Esophagus squamous epithelium (tissue), 5 donors: ENCODE data around the gene DHRS2. TPM values are rescaled to one million over a fixed set of nuclear protein-coding genes. Genes with fewer than 3 reads are reported as not detected.

ENCODE experiments used
- DNase-seq: peaks from one replicate; lab custom pipeline; 2025; lab: John Stamatoyannopoulos, UW
- H3K27ac ChIP-seq, 4 donors: fragments of 200-600 bp; sonication (generic); one replicate each; pipeline ENCODE4 v1.5.1; 2016 to 2019; ENCODE audit warnings: mild to moderate bottlenecking in 1 of 4
- H3K27me3 ChIP-seq, 4 donors: fragments of 200-600 bp; sonication (generic); 1 replicate in 3 of 4; 2 replicates in 1 of 4; pipeline versions ENCODE4 v1.5.1 to v1.6.0; 2017 to 2021; ENCODE audit warnings: antibody characterized with exemption in 1 of 4
- H3K36me3 ChIP-seq, 3 donors: fragments of 200-600 bp; sonication (generic); one replicate each; pipeline ENCODE4 v1.5.1; 2016 to 2019
- H3K4me1 ChIP-seq, 3 donors: fragments of 200-600 bp; sonication (generic); one replicate each; pipeline ENCODE4 v1.5.1; 2017 to 2019
- H3K4me3 ChIP-seq, 4 donors: fragments of 200-600 bp; sonication (generic); 1 replicate in 3 of 4; 2 replicates in 1 of 4; pipeline ENCODE4 v1.5.1; 2016 to 2019; ENCODE audit warnings: mild to moderate bottlenecking in 2 of 4, moderate library complexity in 1 of 4
- H3K9me3 ChIP-seq, 3 donors: fragments of 200-600 bp; sonication (generic); one replicate each; pipeline ENCODE4 v1.5.1; 2016 to 2019
- CTCF ChIP-seq, 6 experiments: fragments of 450-650 bp in 4 of 6; fragments of 200-600 bp in 2 of 6; sonication (generic) in 2 of 6; IDR thresholded peaks; one replicate each; pipeline ENCODE4 v1.5.1; 2016 to 2019; ENCODE audit warnings: antibody characterized with exemption in 6 of 6, mild to moderate bottlenecking in 4 of 6, moderate library complexity in 4 of 6
- POLR2A ChIP-seq, 4 donors: fragments of 450-650 bp; IDR thresholded peaks; one replicate each; pipeline ENCODE4 v1.6.1; 2017; ENCODE audit warnings: antibody characterized with exemption in 4 of 4, mild to moderate bottlenecking in 4 of 4, moderate library complexity in 3 of 4
- WGBS, 2 donors: methylation state at CpG; one replicate each; pipeline ENCODE4 v1.1.5; 2018; 5-methylcytosine and 5-hydroxymethylcytosine counted together
- intact Hi-C: fragments of 100-400 bp; cut with DNase I; formaldehyde crosslinking; loops from one replicate; pipeline ENCODE4 v1.15.0; 2022
- total RNA-seq, 4 donors: library from RNA; depleted of rRNA; stranded (reverse); fragments of >200 nt; gene quantifications; one replicate each; pipeline ENCODE4 v1.1.0, GENCODE V29; 2016
- donor health status: DM: yes; HTN: yes; CAD: no.

The DHRS2 gene
- total RNA-seq, 4 donors from 2014 or later = 0.19 to 0.31 TPM; not detected in 2

GRCh38 chr14:23600322-23600707, 35.8 kb upstream of the DHRS2 start:
- Histone ChIP-seq H3K27me3 (no peaks in the 10 kb centered on the region), H3K27ac (no peak overlapping the region), H3K4me3 (no peak overlapping the region), H3K4me1 (no peaks in the 10 kb centered on the region), H3K36me3 (no peaks in the 10 kb centered on the region), H3K9me3 (no peaks in the 10 kb centered on the region)
- no peak for DNase-seq
- WGBS, 2 donors = 80 to 91% methylated on average over 2 of the region's 2 CpGs
- no peak for TF ChIP-seq POLR2A (IDR thresholded peaks at IDR 0.05)
- no peak for TF ChIP-seq CTCF (IDR thresholded peaks at IDR 0.05)
- intact Hi-C loops = no loop called here

GRCh38 chr14:23600806-23601205, 35.4 kb upstream of the DHRS2 start:
- H3K9me3 ChIP-seq = no peaks in the 10 kb centered on the region
- no peaks in the 10 kb centered on the region for H3K4me1 ChIP-seq
- no peak for DNase-seq
- TF ChIP-seq CTCF (IDR thresholded peaks at IDR 0.05) (no peak), POLR2A (IDR thresholded peaks at IDR 0.05) (no peak)
- no peaks in the 10 kb centered on the region for H3K36me3 ChIP-seq
- no peak overlapping the region for H3K27ac ChIP-seq
- 100% methylated on average over 1 of the region's 1 CpG for WGBS, 2 donors
- intact Hi-C loops = no loop called here
- H3K4me3 ChIP-seq = no peak overlapping the region
- H3K27me3 ChIP-seq = no peaks in the 10 kb centered on the region

- intact Hi-C loops = no loop called here
Measured at GRCh38 chr14:23601424-23601823, 34.7 kb upstream of the DHRS2 start.

GRCh38 chr14:23601845-23602180, 34.4 kb upstream of the DHRS2 start:
- 50 to 82% methylated on average over 1 of the region's 1 CpG for WGBS, 2 donors
- Histone ChIP-seq H3K4me3 (no peak overlapping the region), H3K27me3 (peaks cover 0 to 4% (median 0%) of the 10 kb centered on the region in 4 donors), H3K4me1 (no peaks in the 10 kb centered on the region), H3K36me3 (no peaks in the 10 kb centered on the region), H3K9me3 (no peaks in the 10 kb centered on the region), H3K27ac (no peak overlapping the region)
- no peak for TF ChIP-seq CTCF (IDR thresholded peaks at IDR 0.05)
- TF ChIP-seq POLR2A (IDR thresholded peaks at IDR 0.05) = no peak
- intact Hi-C loops = no loop called here
- DNase-seq = no peak

More at GRCh38 chr14:23601424-23601823, 34.7 kb upstream of the DHRS2 start:
- H3K4me1 ChIP-seq = no peaks in the 10 kb centered on the region
- DNase-seq = no peak
- H3K9me3 ChIP-seq = no peaks in the 10 kb centered on the region
- no peaks in the 10 kb centered on the region for H3K27me3 ChIP-seq
- no peaks in the 10 kb centered on the region for H3K36me3 ChIP-seq
- TF ChIP-seq CTCF (IDR thresholded peaks at IDR 0.05) (no peak), POLR2A (IDR thresholded peaks at IDR 0.05) (no peak)
- H3K27ac ChIP-seq = no peak overlapping the region
- H3K4me3 ChIP-seq = no peak overlapping the region

- intact Hi-C loops = no loop called here
- no peak overlapping the region for H3K27ac ChIP-seq
- DNase-seq = no peak
- no peaks in the 10 kb centered on the region for H3K9me3 ChIP-seq
- 83 to 85% methylated on average over 7 to 11 of the region's 12 CpGs for WGBS, 2 donors
- no peaks in the 10 kb centered on the region for H3K36me3 ChIP-seq
- no peaks in the 10 kb centered on the region for H3K4me1 ChIP-seq
- H3K4me3 ChIP-seq = no peak overlapping the region
- peaks cover 0 to 6% (median 0%) of the 10 kb centered on the region in 4 donors for H3K27me3 ChIP-seq
- TF ChIP-seq CTCF (IDR thresholded peaks at IDR 0.05) (no peak), POLR2A (IDR thresholded peaks at IDR 0.05) (no peak)
Measured at GRCh38 chr14:23602181-23603095, 33.7 kb upstream of the DHRS2 start.
